HCT116 (cell line): ENCODE data around the gene TMEM51. TPM values are rescaled to one million over a fixed set of nuclear protein-coding genes. Genes with fewer than 3 reads are reported as not detected.

Source experiments
- ATAC-seq: fragments of 200-7000 bp; cut with Tn5 transposase; 2 replicates; pipeline ENCODE4 v1.9.1; 2020; ENCODE audit warnings: mild to moderate bottlenecking, moderate library complexity
- BruUV-seq: library from RNA; stranded (reverse); fragments of 400-500 nt; replicated peaks from 2 replicates; lab custom pipeline; 2021; lab: Mats Ljungman, UMichigan
- CTCF ChIA-PET: fragments of 300-600 bp; sonication (Branson Sonifier 250); formaldehyde crosslinking; loops from one replicate; lab custom pipeline; 2021; ENCODE audit warnings: antibody characterized with exemption; lab: Charles Lee
- POLR2A ChIA-PET: fragments of 300-600, 350-600 bp; sonication (Branson Sonifier 250); formaldehyde crosslinking; loops from one replicate; lab custom pipeline; 2021; ENCODE audit warnings: antibody characterized with exemption; lab: Charles Lee
- RAD21 ChIA-PET, 2 experiments: fragments of 300-600 bp; sonication (Branson Sonifier 250); formaldehyde crosslinking; loops; one replicate each; lab custom pipeline; 2023; ENCODE audit warnings: low total read pairs in 2 of 2; ENCODE audit not compliant: uncharacterized antibody in 2 of 2, unreplicated experiment in 2 of 2, low non-redundant PET in 1 of 2; lab: Charles Lee
- DNase-seq: peaks from one replicate; pipeline ENCODE4 v3.0.0-alpha.2; 2010; ENCODE audit warnings: low read depth, low spot score
- H2AFZ ChIP-seq: fragments of 200-600 bp; shearing (Covaris generic), sonication (generic); 2 replicates; pipeline ENCODE4 v1.6.1; 2017; ENCODE audit warnings: low read depth, mixed run types, mixed read lengths, antibody characterized with exemption, low read length; ENCODE audit not compliant: poor library complexity, severe bottlenecking
- H3K27ac ChIP-seq: 2 replicates; pipeline ENCODE4 v1.5.1; 2012; ENCODE audit warnings: low read depth, low read length
- H3K27me3 ChIP-seq: fragments of 200-600 bp; sonication (generic); 2 replicates; pipeline ENCODE4 v1.6.1; 2016; ENCODE audit warnings: mixed run types, low read length, mixed read lengths; ENCODE audit not compliant: insufficient read depth
- H3K36me3 ChIP-seq, 2 experiments: fragments of 200-500 bp in 1 of 2; fragments of 200-600 bp in 1 of 2; sonication (Bioruptor generic) in 1 of 2; sonication (generic) in 1 of 2; 2 replicates each; pipeline versions ENCODE4 v1.5.1 to v1.6.1; 2014 to 2016; ENCODE audit warnings: low read length in 2 of 2, inconsistent platforms in 1 of 2, mixed read lengths in 1 of 2, mixed run types in 1 of 2; ENCODE audit not compliant: insufficient read depth in 2 of 2, control insufficient read depth in 1 of 2
- H3K4me1 ChIP-seq, 2 experiments: fragments of 200-600 bp in 1 of 2; sonication (generic) in 1 of 2; 2 replicates each; pipeline versions ENCODE4 v1.5.1 to v1.6.1; 2012 to 2017; ENCODE audit warnings: low read length in 2 of 2, inconsistent platforms in 1 of 2, mild to moderate bottlenecking in 1 of 2, mixed read lengths in 1 of 2, mixed run types in 1 of 2, moderate library complexity in 1 of 2; ENCODE audit not compliant: insufficient read depth in 2 of 2, control insufficient read depth in 1 of 2
- H3K4me2 ChIP-seq: fragments of 200-600 bp; sonication (generic); 2 replicates; pipeline ENCODE4 v1.6.1; 2017; ENCODE audit warnings: mixed run types, low read length, mixed read lengths
- H3K4me3 ChIP-seq, 2 experiments: fragments of 200-600 bp in 1 of 2; sonication (generic) in 1 of 2; replicated peaks in 1 of 2; 2 replicates each; pipeline ENCODE4 v1.5.1; 2011 to 2016; ENCODE audit warnings: low read length in 2 of 2, control low read depth in 1 of 2, low read depth in 1 of 2, mild to moderate bottlenecking in 1 of 2, mixed read lengths in 1 of 2, mixed run types in 1 of 2
- H3K79me2 ChIP-seq: fragments of 200-600 bp; sonication (generic); 2 replicates; pipeline ENCODE4 v1.6.1; 2017; ENCODE audit warnings: mild to moderate bottlenecking, mixed run types, low read length, moderate library complexity, mixed read lengths; ENCODE audit not compliant: insufficient read depth
- H3K9ac ChIP-seq: fragments of 200-600 bp; sonication (generic); 2 replicates; pipeline ENCODE4 v1.6.1; 2016; ENCODE audit warnings: low read length, mixed read lengths
- H3K9me2 ChIP-seq: fragments of 200-600 bp; sonication (generic), shearing (Covaris generic); 2 replicates; pipeline ENCODE4 v1.6.1; 2017; ENCODE audit warnings: mixed run types, mild to moderate bottlenecking, moderate library complexity; ENCODE audit not compliant: insufficient read depth
- H3K9me3 ChIP-seq, 2 experiments: fragments of 200-500 bp in 1 of 2; fragments of 200-600 bp in 1 of 2; sonication (Bioruptor generic) in 1 of 2; sonication (generic) in 1 of 2; 2 replicates each; pipeline ENCODE4 v1.6.1; 2014 to 2017; ENCODE audit warnings: low read length in 2 of 2, mixed read lengths in 2 of 2, inconsistent platforms in 1 of 2, low read depth in 1 of 2, mild to moderate bottlenecking in 1 of 2, mixed run types in 1 of 2, moderate library complexity in 1 of 2; ENCODE audit not compliant: control insufficient read depth in 1 of 2, insufficient read depth in 1 of 2
- H4K20me1 ChIP-seq: fragments of 200-600 bp; sonication (generic), shearing (Covaris generic); 2 replicates; pipeline ENCODE4 v1.6.1; 2017; ENCODE audit warnings: mixed run types, mild to moderate bottlenecking, moderate library complexity; ENCODE audit not compliant: insufficient read depth
- EGR1 ChIP-seq: IDR thresholded peaks from 2 replicates; pipeline ENCODE4 v1.6.1; 2012; ENCODE audit warnings: low read depth
- EZH2phosphoT487 ChIP-seq: fragments of 200-600 bp; IDR thresholded peaks from 2 replicates; pipeline ENCODE4 v1.6.1; 2018; ENCODE audit warnings: antibody characterized with exemption, borderline replicate concordance
- POLR2AphosphoS5 ChIP-seq: IDR thresholded peaks from 2 replicates; pipeline ENCODE4 v1.6.1; 2011; ENCODE audit warnings: mild to moderate bottlenecking, low read depth, low read length, moderate library complexity
- RAD21 ChIP-seq: IDR thresholded peaks from 2 replicates; pipeline ENCODE4 v1.6.1; 2012; ENCODE audit warnings: low read depth, mild to moderate bottlenecking
- SRF ChIP-seq: IDR thresholded peaks from 2 replicates; pipeline ENCODE4 v1.6.1; 2012; ENCODE audit warnings: low read depth
- YY1 ChIP-seq: IDR thresholded peaks from 2 replicates; pipeline ENCODE4 v1.6.1; 2011; ENCODE audit warnings: low read length, low read depth, moderate library complexity, mild to moderate bottlenecking; ENCODE audit not compliant: insufficient replicate concordance; ENCODE audit errors: extremely low read depth
- ZFX ChIP-seq: fragments of 450-650 bp; IDR thresholded peaks from 2 replicates; pipeline ENCODE4 v1.6.1; 2017
- intact Hi-C: fragments of 100-400 bp; cut with micrococcal nuclease; formaldehyde crosslinking; loops from 2 replicates; pipeline ENCODE4 v1.10.0; 2022
- total RNA-seq: library from RNA; stranded (reverse); gene quantifications from one replicate; pipeline ENCODE4 v1.2.1, GENCODE V29; 2021; ENCODE audit not compliant: unreplicated experiment
- TF ChIP-seq, protein P1 (sequence below): IDR thresholded peaks from 2 replicates; pipeline ENCODE4 v1.6.1; 2011; ENCODE audit warnings: mild to moderate bottlenecking, low read length, moderate library complexity; ENCODE audit not compliant: insufficient replicate concordance; ENCODE audit errors: extremely low read depth
- TF ChIP-seq, protein P2 (sequence below): IDR thresholded peaks from 2 replicates; pipeline ENCODE4 v1.6.1; 2012
- TF ChIP-seq, protein P3 (sequence below), 3 experiments: fragments of 200-600 bp in 1 of 3; sonication (generic) in 1 of 3; IDR thresholded peaks in 2 of 3; conservative IDR thresholded peaks in 1 of 3; 2 replicates each; pipeline ENCODE4 v1.5.1; 2012 to 2017; ENCODE audit warnings: low read depth in 2 of 3, low read length in 2 of 3, antibody characterized with exemption in 1 of 3, borderline replicate concordance in 1 of 3, control low read depth in 1 of 3, mild to moderate bottlenecking in 1 of 3, mixed read lengths in 1 of 3, mixed run types in 1 of 3, moderate library complexity in 1 of 3; ENCODE audit not compliant: insufficient read depth in 1 of 3

Gene TMEM51
- total RNA-seq, 1 experiment from 2014 or later = 16.6 TPM

DNA sequence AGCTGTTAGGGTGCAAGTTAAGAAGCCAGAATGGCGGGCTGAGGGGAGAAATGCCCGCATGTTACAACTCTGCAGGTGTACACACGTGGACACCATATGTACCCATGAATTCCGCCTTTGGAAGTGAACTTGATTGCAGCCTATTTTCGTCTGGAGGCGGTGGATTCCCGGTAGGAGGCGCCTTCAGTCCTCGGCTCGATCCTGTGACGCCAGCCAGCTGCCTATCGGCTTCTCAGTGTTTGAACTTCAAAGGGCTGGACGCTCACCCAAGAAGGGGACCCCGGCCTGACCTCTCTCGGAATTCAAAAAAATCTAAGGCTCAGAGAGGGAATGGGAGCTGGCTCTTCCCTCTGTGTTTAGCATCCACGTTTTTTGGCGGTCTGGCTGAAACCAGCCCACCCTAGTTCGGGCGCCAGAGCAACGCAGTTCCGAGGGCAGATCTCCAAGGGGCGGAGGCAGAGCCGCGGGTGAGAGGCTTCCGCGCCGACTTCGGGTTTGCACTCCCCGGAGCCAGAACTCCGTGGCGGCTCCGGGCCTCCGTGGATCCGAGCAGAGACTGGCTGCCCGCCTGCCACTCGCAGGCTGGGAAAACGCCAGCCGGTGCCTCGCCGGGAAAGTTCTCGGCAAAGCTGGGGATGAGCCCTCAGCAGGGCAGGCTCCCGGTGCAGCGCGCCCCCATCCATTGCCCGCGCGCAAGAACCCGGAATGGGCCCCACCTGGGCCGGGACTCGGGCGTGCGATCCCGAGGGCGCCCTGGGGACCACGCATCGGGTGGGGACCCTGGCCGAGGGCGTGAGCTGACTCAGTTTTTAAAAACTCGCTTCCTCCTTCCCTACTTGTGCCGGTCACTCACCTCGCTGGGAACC, 996 bp upstream of the TMEM51 start (continued):
- TF ChIP-seq, protein P1, sequence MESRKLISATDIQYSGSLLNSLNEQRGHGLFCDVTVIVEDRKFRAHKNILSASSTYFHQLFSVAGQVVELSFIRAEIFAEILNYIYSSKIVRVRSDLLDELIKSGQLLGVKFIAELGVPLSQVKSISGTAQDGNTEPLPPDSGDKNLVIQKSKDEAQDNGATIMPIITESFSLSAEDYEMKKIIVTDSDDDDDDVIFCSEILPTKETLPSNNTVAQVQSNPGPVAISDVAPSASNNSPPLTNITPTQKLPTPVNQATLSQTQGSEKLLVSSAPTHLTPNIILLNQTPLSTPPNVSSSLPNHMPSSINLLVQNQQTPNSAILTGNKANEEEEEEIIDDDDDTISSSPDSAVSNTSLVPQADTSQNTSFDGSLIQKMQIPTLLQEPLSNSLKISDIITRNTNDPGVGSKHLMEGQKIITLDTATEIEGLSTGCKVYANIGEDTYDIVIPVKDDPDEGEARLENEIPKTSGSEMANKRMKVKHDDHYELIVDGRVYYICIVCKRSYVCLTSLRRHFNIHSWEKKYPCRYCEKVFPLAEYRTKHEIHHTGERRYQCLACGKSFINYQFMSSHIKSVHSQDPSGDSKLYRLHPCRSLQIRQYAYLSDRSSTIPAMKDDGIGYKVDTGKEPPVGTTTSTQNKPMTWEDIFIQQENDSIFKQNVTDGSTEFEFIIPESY = no peak
- TF ChIP-seq, protein P2, sequence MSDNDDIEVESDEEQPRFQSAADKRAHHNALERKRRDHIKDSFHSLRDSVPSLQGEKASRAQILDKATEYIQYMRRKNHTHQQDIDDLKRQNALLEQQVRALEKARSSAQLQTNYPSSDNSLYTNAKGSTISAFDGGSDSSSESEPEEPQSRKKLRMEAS = peak; percentile 84
- no peak for TF ChIP-seq SRF

DNA sequence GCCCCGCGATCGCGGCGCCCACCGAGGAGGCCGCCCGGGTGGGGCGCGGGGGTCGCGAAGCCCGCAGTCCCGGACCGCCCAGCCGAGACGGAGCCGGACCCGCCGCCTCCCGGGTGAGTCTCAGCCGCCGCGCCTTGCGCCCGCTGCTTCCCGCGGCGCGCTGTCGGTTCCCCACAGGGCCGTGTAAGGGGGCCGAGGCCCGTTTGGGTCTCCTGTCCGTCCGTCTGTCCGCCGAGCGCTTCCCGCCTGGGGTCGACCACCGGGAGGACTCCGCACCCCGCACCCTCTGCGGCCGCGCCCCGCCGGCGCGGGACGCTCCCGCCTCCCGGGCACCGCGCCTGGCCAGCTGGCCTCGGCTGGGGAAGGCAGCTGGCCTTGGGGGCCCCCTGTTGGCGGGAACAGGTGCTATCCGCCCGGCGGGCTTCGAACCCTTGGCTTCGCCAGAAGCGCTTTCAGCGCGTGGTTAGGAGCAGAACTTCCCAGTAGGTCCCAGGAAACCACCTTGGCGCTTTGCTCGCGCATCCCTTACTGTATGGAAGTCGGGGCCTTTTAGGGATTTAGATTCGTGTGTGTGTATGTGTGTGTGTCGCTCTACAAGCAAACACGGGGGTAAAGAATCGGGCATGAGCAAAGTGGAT, 414 bp downstream of the TMEM51 start:
- POLR2A ChIA-PET = interaction anchor here (1.2 kb wide), 1 partner anchor 126 kb away, joined by 5 read pairs; no protein-coding TSS in a partner anchor
- CTCF ChIA-PET = interaction anchor here (0.7 to 4.1 kb wide), 10 partner anchors 12 to 170 kb away, joined by 3 to 26 read pairs (median 4); no protein-coding TSS in a partner anchor
- Histone ChIP-seq H3K9ac (peak overlapping the region; percentile 80), H3K27ac (peak overlapping the region; percentile 84), H3K4me1 (peaks cover 8 to 40% of the 10 kb centered on the region in 2 experiments; a peak in 3 of 4 replicates), H3K4me3 (peak overlapping the region; percentile 66 to 67), H2AFZ (no peak overlapping the region), H3K36me3 (no peaks in the 10 kb centered on the region), H3K27me3 (no peaks in the 10 kb centered on the region), H3K4me2 (peak overlapping the region; percentile 98), H3K79me2 (peaks cover 50% of the 10 kb centered on the region), H3K9me2 (no peaks in the 10 kb centered on the region), H3K9me3 (no peaks in the 10 kb centered on the region), H4K20me1 (no peaks in the 10 kb centered on the region; the same call in 1 of the 2 replicates)
- RAD21 ChIA-PET = no interaction called here
- DNase-seq (no peak), ATAC-seq (peak; percentile 55)
- no TSS peak for BruUV-seq
- intact Hi-C loops = loop anchor here (1.0 to 5.0 kb wide), 3 partner anchors 25 to 118 kb away; no protein-coding TSS in a partner anchor
- TF ChIP-seq RAD21 = peak; percentile 56
- TF ChIP-seq SRF = no peak
- TF ChIP-seq, protein P3, sequence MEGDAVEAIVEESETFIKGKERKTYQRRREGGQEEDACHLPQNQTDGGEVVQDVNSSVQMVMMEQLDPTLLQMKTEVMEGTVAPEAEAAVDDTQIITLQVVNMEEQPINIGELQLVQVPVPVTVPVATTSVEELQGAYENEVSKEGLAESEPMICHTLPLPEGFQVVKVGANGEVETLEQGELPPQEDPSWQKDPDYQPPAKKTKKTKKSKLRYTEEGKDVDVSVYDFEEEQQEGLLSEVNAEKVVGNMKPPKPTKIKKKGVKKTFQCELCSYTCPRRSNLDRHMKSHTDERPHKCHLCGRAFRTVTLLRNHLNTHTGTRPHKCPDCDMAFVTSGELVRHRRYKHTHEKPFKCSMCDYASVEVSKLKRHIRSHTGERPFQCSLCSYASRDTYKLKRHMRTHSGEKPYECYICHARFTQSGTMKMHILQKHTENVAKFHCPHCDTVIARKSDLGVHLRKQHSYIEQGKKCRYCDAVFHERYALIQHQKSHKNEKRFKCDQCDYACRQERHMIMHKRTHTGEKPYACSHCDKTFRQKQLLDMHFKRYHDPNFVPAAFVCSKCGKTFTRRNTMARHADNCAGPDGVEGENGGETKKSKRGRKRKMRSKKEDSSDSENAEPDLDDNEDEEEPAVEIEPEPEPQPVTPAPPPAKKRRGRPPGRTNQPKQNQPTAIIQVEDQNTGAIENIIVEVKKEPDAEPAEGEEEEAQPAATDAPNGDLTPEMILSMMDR (IDR thresholded peaks at IDR 0.05 in 2 of 3, conservative IDR thresholded peaks at IDR 0.05 in 1 of 3; ENCODE audit: borderline replicate concordance in 1 of 3, insufficient read depth in 1 of 3, low read depth in 2 of 3, low read length in 2 of 3) = peak; percentile 56 to 80 (median 66); a peak in 5 of 6 replicates
- peak; percentile 59 for TF ChIP-seq ZFX
- peak; percentile 13 for TF ChIP-seq YY1
- no peak for TF ChIP-seq POLR2AphosphoS5
- no peak for TF ChIP-seq EZH2phosphoT487
- TF ChIP-seq, protein P2 = peak; percentile 73
- TF ChIP-seq EGR1 = no peak
